Measurements from ENCODE around the gene FHOD3. TPM values are rescaled to one million over a fixed set of nuclear protein-coding genes. Genes with fewer than 3 reads are reported as not detected.
A peak's percentile ranks its signal among the peaks of the same experiment; 100 is the strongest.

The FHOD3 gene
- total and polyA plus RNA-seq, 2 of the 4 experiments (the other 2 are of a cell fraction): 14.6 to 16.0 TPM

- H3K56ac ChIP-seq (ENCODE audit: extremely low read depth, insufficient read depth, low read length): no peak overlapping the region
- intact Hi-C loops (cut with micrococcal nuclease) (no loop called here), dilution Hi-C loops (cut with HindIII; ENCODE audit: low sequenced_read_pairs, unreplicated experiment) (no loop called here), in situ Hi-C loops (cut with MboI; ENCODE audit: low sequenced_read_pairs) (no loop called here)
- ChIA-PET CTCF (no interaction called here), POLR2A (ENCODE audit: unreplicated experiment) (no interaction called here)
- no peak overlapping the region for H3K9ac ChIP-seq (ENCODE audit: low read depth, low read length)
- 0 out of 2 replicates have a peak overlapping the region, but pooled peaks have one; percentile 25 for H3K4ac ChIP-seq (ENCODE audit: low read depth, low read length)
- DNase-seq (no peak), ATAC-seq (ENCODE audit: low read depth) (no peak)
- no peak overlapping the region for H2AK9ac ChIP-seq (replicated peaks; ENCODE audit: low read depth, low read length, poor library complexity)
- no peak overlapping the region for H4K8ac ChIP-seq (ENCODE audit: low read depth in 2 of 2, low read length in 2 of 2)
- peak overlapping the region; percentile 76 for H2AK5ac ChIP-seq (ENCODE audit: low read depth, low read length)
- peaks cover 22% of the 10 kb centered on the region for H3K9me1 ChIP-seq (ENCODE audit: insufficient read depth, low read length)
- H2BK5ac ChIP-seq (ENCODE audit: low read depth, low read length, poor library complexity, severe bottlenecking): no peak overlapping the region
- H4K91ac ChIP-seq (ENCODE audit: insufficient read depth, low read depth, low read length): peak overlapping the region; percentile 58
- H4K5ac ChIP-seq (ENCODE audit: low read depth, low read length): no peak overlapping the region
- peak overlapping the region; percentile 29; the same call in 1 of the 2 replicates for H3K18ac ChIP-seq (ENCODE audit: low read depth, low read length)
- H3K36me3 ChIP-seq (ENCODE audit: control insufficient read depth, insufficient read depth, low read length): no peaks in the 10 kb centered on the region
- peaks cover 28% of the 10 kb centered on the region for H3K4me1 ChIP-seq (ENCODE audit: control insufficient read depth, insufficient read depth, low read length)
- 0 out of 2 replicates have a peak overlapping the region, but pooled peaks have one; percentile 25 for H3K14ac ChIP-seq (replicated peaks; ENCODE audit: low read depth, low read length)
- H2BK120ac ChIP-seq (ENCODE audit: low read depth, low read length): peak overlapping the region; percentile 45; the same call in 1 of the 2 replicates
- H3K27me3 ChIP-seq (ENCODE audit: control insufficient read depth, insufficient read depth, low read length): no peaks in the 10 kb centered on the region
- peak overlapping the region; percentile 65 for H2BK20ac ChIP-seq (ENCODE audit: low read depth, low read length)
- H3K9me3 ChIP-seq (ENCODE audit: control insufficient read depth, insufficient read depth, low read length): no peaks in the 10 kb centered on the region
- no peak overlapping the region for H3K23ac ChIP-seq (ENCODE audit: low read depth, low read length)
- no CpG with 5 or more reads among the region's 5 CpGs for WGBS, 2 experiments (ENCODE audit: extremely low coverage in 2 of 2, insufficient read length in 1 of 2)
- H3K79me1 ChIP-seq (ENCODE audit: low read depth in 1 of 2, low read length in 2 of 2): peaks cover 0 to 16% of the 10 kb centered on the region in 2 experiments; a peak in 2 of 4 replicates
- no peak overlapping the region for H3K4me2 ChIP-seq (ENCODE audit: low read depth, low read length)
- no peaks in the 10 kb centered on the region for H4K20me1 ChIP-seq (ENCODE audit: insufficient read depth, low read length)
- TF ChIP-seq NFE2L2 (IDR thresholded peaks at IDR 0.05; ENCODE audit: low read depth, low read length) (no peak), POLR2A (IDR thresholded peaks at IDR 0.05; ENCODE audit: low read depth, low read length) (no peak), RAD21 (IDR thresholded peaks at IDR 0.05; ENCODE audit: low read length) (no peak), ELK1 (IDR thresholded peaks at IDR 0.05; ENCODE audit: borderline replicate concordance, low read depth, low read length) (no peak), RCOR1 (IDR thresholded peaks at IDR 0.05; ENCODE audit: insufficient replicate concordance, low read length) (no peak), MAFK (IDR thresholded peaks at IDR 0.05; ENCODE audit: low read depth, low read length) (no peak), MAZ (IDR thresholded peaks at IDR 0.05; ENCODE audit: borderline replicate concordance, low read depth, low read length) (no peak), SMC3 (IDR thresholded peaks at IDR 0.05; ENCODE audit: low read depth, low read length) (no peak), CHD1 (IDR thresholded peaks at IDR 0.05; ENCODE audit: low read depth, low read length) (no peak), RFX5 (IDR thresholded peaks at IDR 0.05; ENCODE audit: low read depth, low read length) (no peak), MXI1 (IDR thresholded peaks at IDR 0.05; ENCODE audit: borderline replicate concordance, low read depth, low read length) (no peak), CEBPB (IDR thresholded peaks at IDR 0.05; ENCODE audit: low read depth, low read length) (no peak), FOS (IDR thresholded peaks at IDR 0.05; ENCODE audit: low read depth, low read length) (no peak), CTCF (conservative IDR thresholded peaks at IDR 0.05; ENCODE audit: low read depth, low read length) (no peak)
- no peak overlapping the region for H2AFZ ChIP-seq (replicated peaks; ENCODE audit: low read length, poor library complexity)
- H3K27ac ChIP-seq (ENCODE audit: insufficient read depth, low read length): no peak overlapping the region
- H3K4me3 ChIP-seq (ENCODE audit: insufficient read depth, low read depth, low read length): no peak overlapping the region
- H2BK15ac ChIP-seq (ENCODE audit: low read depth, low read length): peak overlapping the region; percentile 56; the same call in 1 of the 3 replicates
- BruUV-seq (replicated peaks): no TSS peak
Observed at GRCh38 chr18:36582988-36583745, 285.7 kb downstream of the FHOD3 start.

Measured in IMR-90 (cell line).